OCI-M2 (cell line): ENCODE results near the gene SEC23IP.

Experiments
- DNase-seq: peaks from one replicate; lab custom pipeline; 2025; ENCODE audit not compliant: unreplicated experiment; lab: John Stamatoyannopoulos, UW

SEC23IP gene

GRCh38 chr10:119932631-119933030, 40.1 kb downstream of the SEC23IP start:
- DNase-seq = no peak

- DNase-seq = no peak
Observed at GRCh38 chr10:119933179-119933578, 40.6 kb downstream of the SEC23IP start.

- DNase-seq = no peak
Observed at GRCh38 chr10:119940487-119940886, 48.0 kb downstream of the SEC23IP start.

GRCh38 chr10:119942973-119943372, 50.4 kb downstream of the SEC23IP start:
- no peak for DNase-seq

GRCh38 chr10:119945805-119946204, 53.3 kb downstream of the SEC23IP start:
- DNase-seq = no peak

GRCh38 chr10:119947300-119947699, 54.8 kb downstream of the SEC23IP start:
- DNase-seq = no peak

GRCh38 chr10:119957451-119957850, 64.9 kb downstream of the SEC23IP start:
- DNase-seq = no peak

GRCh38 chr10:119962837-119963236, 70.3 kb downstream of the SEC23IP start:
- no peak for DNase-seq

GRCh38 chr10:119967066-119967465, 74.5 kb downstream of the SEC23IP start:
- DNase-seq = no peak

- DNase-seq = no peak
Observed at GRCh38 chr10:119969609-119970008, 77.1 kb downstream of the SEC23IP start.

- DNase-seq = no peak
Observed at GRCh38 chr10:119970107-119970506, 77.6 kb downstream of the SEC23IP start.

- no peak for DNase-seq
Observed at GRCh38 chr10:119970963-119971362, 78.4 kb downstream of the SEC23IP start.

GRCh38 chr10:119973281-119973680, 80.8 kb downstream of the SEC23IP start:
- no peak for DNase-seq

GRCh38 chr10:119976421-119976820, 83.9 kb downstream of the SEC23IP start:
- no peak for DNase-seq

GRCh38 chr10:119980956-119981750, 88.6 kb downstream of the SEC23IP start:
- no peak for DNase-seq

- no peak for DNase-seq
Observed at GRCh38 chr10:119981826-119982225, 89.3 kb downstream of the SEC23IP start.

GRCh38 chr10:119988333-119988732, 95.8 kb downstream of the SEC23IP start:
- DNase-seq = no peak

- no peak for DNase-seq
Observed at GRCh38 chr10:119989966-119990365, 97.4 kb downstream of the SEC23IP start.

GRCh38 chr10:119991066-119991465, 98.5 kb downstream of the SEC23IP start:
- no peak for DNase-seq

GRCh38 chr10:119991816-119992215, 99.3 kb downstream of the SEC23IP start:
- DNase-seq = no peak
